PC-9 (cell line): Measurements from ENCODE around the gene NALCN.

Experiments
- CTCF ChIP-seq: fragments of 200-600 bp; sonication (generic); conservative IDR thresholded peaks from 2 replicates; pipeline ENCODE4 v1.6.1; 2017; ENCODE audit warnings: mixed run types, antibody characterized with exemption, mild to moderate bottlenecking, moderate library complexity
- EZH2 ChIP-seq: fragments of 200-600 bp; sonication (generic); IDR thresholded peaks from 2 replicates; pipeline ENCODE4 v1.8.0; 2017; ENCODE audit warnings: antibody characterized with exemption, low read depth

GRCh38 chr13:101341464-101341863 is 74.8 kb downstream of the NALCN start:
- TF ChIP-seq CTCF: no peak
- TF ChIP-seq EZH2: no peak
